Ectodermal cell (in vitro differentiated cells): ENCODE results near the gene MYLK4.

ENCODE experiments used
- H3K27ac ChIP-seq: 2 replicates; pipeline ENCODE4 v1.7.0; 2013; ENCODE audit warnings: mild to moderate bottlenecking, low read depth, low read length; ENCODE audit not compliant: insufficient read depth, poor library complexity, severe bottlenecking
- H3K27me3 ChIP-seq: 2 replicates; pipeline ENCODE4 v1.7.0; 2013; ENCODE audit warnings: mild to moderate bottlenecking, low read length; ENCODE audit not compliant: insufficient read depth, control insufficient read depth, poor library complexity, severe bottlenecking
- H3K36me3 ChIP-seq: one replicate; pipeline ENCODE4 v1.7.0; 2013; ENCODE audit warnings: low read length; ENCODE audit not compliant: control insufficient read depth, insufficient read depth
- H3K4me1 ChIP-seq: one replicate; pipeline ENCODE4 v1.7.0; 2013; ENCODE audit warnings: low read length; ENCODE audit not compliant: control insufficient read depth, insufficient read depth
- H3K4me3 ChIP-seq: 2 replicates; pipeline ENCODE4 v1.7.0; 2013; ENCODE audit warnings: low read depth, low read length, control low read depth; ENCODE audit not compliant: insufficient read depth
- H3K9me3 ChIP-seq: 2 replicates; pipeline ENCODE4 v1.7.0; 2013; ENCODE audit warnings: mild to moderate bottlenecking, low read length, moderate library complexity; ENCODE audit not compliant: control insufficient read depth
- WGBS, 2 experiments: methylation state at CpG; one replicate each; pipeline ENCODE4 v1.1.7; 2013; ENCODE audit warnings: missing lambda C conversion rate in 2 of 2; 5-methylcytosine and 5-hydroxymethylcytosine counted together

MYLK4 gene

GRCh38 chr6:2653369-2654032, 97.2 kb downstream of the MYLK4 start:
- H3K36me3 ChIP-seq: no peaks in the 10 kb centered on the region
- H3K4me1 ChIP-seq: no peaks in the 10 kb centered on the region
- H3K27ac ChIP-seq: no peak overlapping the region
- no peak overlapping the region for H3K4me3 ChIP-seq
- H3K27me3 ChIP-seq: no peaks in the 10 kb centered on the region
- H3K9me3 ChIP-seq: no peaks in the 10 kb centered on the region
- WGBS, 2 experiments: 100% methylated on average over 1 of the region's 1 CpG

DNA sequence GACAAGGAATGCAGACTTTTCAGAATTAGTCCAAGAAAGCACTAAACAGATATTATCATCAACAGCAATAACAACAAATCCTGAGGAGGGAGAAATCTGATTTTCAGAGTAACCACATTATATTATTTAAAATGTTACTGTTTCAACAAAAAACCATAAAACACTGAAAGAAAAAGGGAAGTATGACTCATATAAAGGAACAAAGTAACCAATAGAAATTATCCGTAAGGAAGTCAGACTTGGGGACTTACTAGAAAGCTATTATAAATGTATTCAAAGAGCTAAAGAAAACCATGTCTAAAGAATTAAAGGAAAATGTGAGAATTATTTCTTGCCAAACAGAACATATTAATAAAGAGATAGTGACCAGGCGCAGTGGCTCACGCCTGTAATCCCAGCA, 98.1 kb downstream of the MYLK4 start:
- H3K27me3 ChIP-seq: no peaks in the 10 kb centered on the region
- H3K4me1 ChIP-seq: no peaks in the 10 kb centered on the region
- H3K27ac ChIP-seq: no peak overlapping the region
- no peak overlapping the region for H3K4me3 ChIP-seq
- WGBS, 2 experiments: 43 to 85% methylated on average over 2 of the region's 3 CpGs
- H3K9me3 ChIP-seq: no peaks in the 10 kb centered on the region
- no peaks in the 10 kb centered on the region for H3K36me3 ChIP-seq

GRCh38 chr6:2651961-2652360, 98.8 kb downstream of the MYLK4 start:
- no peaks in the 10 kb centered on the region for H3K36me3 ChIP-seq
- H3K4me3 ChIP-seq: no peak overlapping the region
- no peaks in the 10 kb centered on the region for H3K4me1 ChIP-seq
- no peaks in the 10 kb centered on the region for H3K27me3 ChIP-seq
- 96 to 98% methylated on average over 3 of the region's 3 CpGs for WGBS, 2 experiments
- no peaks in the 10 kb centered on the region for H3K9me3 ChIP-seq
- no peak overlapping the region for H3K27ac ChIP-seq

DNA sequence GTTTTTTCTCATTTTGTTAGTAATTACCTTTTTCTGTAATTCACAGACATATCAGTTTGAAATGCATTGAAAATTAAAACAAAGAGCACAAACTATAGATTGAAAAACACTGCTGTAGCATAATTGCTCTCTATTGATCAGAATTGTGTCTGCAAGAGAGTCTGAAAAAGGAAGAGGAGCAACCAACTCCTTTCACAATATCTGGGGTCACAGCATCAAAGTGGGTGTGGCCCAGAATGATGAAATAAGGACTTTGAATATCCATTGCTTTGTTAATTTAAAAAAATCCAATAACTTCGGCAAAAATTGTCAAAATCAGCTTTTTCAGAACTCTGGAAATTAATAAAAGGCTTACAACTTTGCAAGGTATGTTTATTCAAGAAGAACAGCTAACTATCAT, 99.2 kb downstream of the MYLK4 start:
- Histone ChIP-seq H3K9me3 (no peaks in the 10 kb centered on the region), H3K27ac (no peak overlapping the region), H3K4me1 (no peaks in the 10 kb centered on the region), H3K27me3 (no peaks in the 10 kb centered on the region), H3K36me3 (no peaks in the 10 kb centered on the region), H3K4me3 (no peak overlapping the region)
- WGBS, 2 experiments: 95 to 100% methylated on average over 1 of the region's 1 CpG

GRCh38 chr6:2646346-2646745, 104.4 kb downstream of the MYLK4 start:
- 92 to 93% methylated on average over 3 of the region's 3 CpGs for WGBS, 2 experiments

GRCh38 chr6:2643935-2644539, 106.7 kb downstream of the MYLK4 start:
- H3K9me3 ChIP-seq: no peaks in the 10 kb centered on the region
- no peak overlapping the region for H3K4me3 ChIP-seq
- H3K27me3 ChIP-seq: no peaks in the 10 kb centered on the region
- no peaks in the 10 kb centered on the region for H3K36me3 ChIP-seq
- 88 to 95% methylated on average over 5 of the region's 5 CpGs for WGBS, 2 experiments
- H3K27ac ChIP-seq: no peak overlapping the region
- H3K4me1 ChIP-seq: peaks cover 4% of the 10 kb centered on the region

More at GRCh38 chr6:2646346-2646745, 104.4 kb downstream of the MYLK4 start:
- H3K4me1 ChIP-seq: no peaks in the 10 kb centered on the region
- no peak overlapping the region for H3K4me3 ChIP-seq
- no peaks in the 10 kb centered on the region for H3K9me3 ChIP-seq
- H3K27me3 ChIP-seq: no peaks in the 10 kb centered on the region
- no peaks in the 10 kb centered on the region for H3K36me3 ChIP-seq
- H3K27ac ChIP-seq: no peak overlapping the region

DNA sequence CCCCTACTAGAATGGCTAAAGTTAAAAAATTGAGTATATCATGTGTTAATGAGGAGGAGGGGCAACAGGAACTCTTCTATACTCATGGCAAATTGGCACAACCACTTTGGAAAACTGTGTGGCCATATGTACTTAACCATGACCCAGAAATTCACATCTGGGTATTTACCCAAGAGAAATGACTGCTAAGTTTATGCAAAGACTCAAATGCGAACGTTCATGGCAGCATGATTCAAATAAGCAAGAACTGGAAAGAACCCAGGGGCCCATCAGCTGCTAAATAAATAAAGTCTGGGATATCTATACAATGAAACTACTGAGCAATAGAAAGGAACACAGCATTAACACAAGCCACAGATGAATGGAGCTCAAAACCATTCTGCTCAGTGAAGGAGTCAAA, 107.6 kb downstream of the MYLK4 start:
- no peaks in the 10 kb centered on the region for H3K9me3 ChIP-seq
- 83 to 90% methylated on average over 2 of the region's 2 CpGs for WGBS, 2 experiments
- H3K36me3 ChIP-seq: no peaks in the 10 kb centered on the region
- peaks cover 4% of the 10 kb centered on the region for H3K4me1 ChIP-seq
- H3K27ac ChIP-seq: no peak overlapping the region
- no peak overlapping the region for H3K4me3 ChIP-seq
- no peaks in the 10 kb centered on the region for H3K27me3 ChIP-seq

DNA sequence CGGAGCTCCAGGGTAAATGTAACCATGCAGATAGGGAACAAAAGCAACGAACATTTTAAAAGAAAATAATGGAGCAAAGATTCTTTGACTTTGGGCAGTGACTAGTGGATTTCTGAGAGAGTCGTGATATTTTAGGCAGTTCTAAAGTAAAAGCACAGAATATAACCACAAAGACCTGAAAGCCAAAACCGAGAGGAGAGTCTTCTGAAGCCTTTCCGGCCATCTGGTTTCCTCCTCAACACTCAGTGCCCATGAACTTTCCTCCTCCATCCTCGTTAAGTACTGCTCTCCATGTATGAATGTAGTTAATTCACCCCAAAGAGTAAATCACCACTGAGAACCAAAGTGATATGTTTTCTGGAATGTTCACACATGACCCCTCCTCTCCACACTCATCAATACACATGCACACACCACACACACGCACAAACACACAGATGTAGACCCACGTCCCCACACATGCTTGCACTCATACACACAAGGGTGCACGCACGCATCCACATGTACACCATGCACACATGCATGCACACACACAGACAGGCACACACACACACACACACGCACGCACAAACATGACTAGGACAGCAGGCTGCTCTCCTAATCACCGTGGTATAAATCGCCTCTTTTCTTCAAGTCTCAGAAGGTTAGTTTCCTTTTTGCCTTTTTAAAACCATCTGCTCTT, 109.5 kb downstream of the MYLK4 start:
- no peak overlapping the region for H3K27ac ChIP-seq
- 88 to 92% methylated on average over 14 of the region's 14 CpGs for WGBS, 2 experiments
- no peaks in the 10 kb centered on the region for H3K36me3 ChIP-seq
- H3K9me3 ChIP-seq: no peaks in the 10 kb centered on the region
- H3K4me3 ChIP-seq: no peak overlapping the region
- H3K4me1 ChIP-seq: peaks cover 4% of the 10 kb centered on the region
- no peaks in the 10 kb centered on the region for H3K27me3 ChIP-seq

- H3K4me3 ChIP-seq: no peak overlapping the region
- H3K4me1 ChIP-seq: peaks cover 4% of the 10 kb centered on the region
- H3K9me3 ChIP-seq: no peaks in the 10 kb centered on the region
- WGBS, 2 experiments: 43 to 45% methylated on average over 4 of the region's 4 CpGs
- H3K27me3 ChIP-seq: no peaks in the 10 kb centered on the region
- no peaks in the 10 kb centered on the region for H3K36me3 ChIP-seq
- no peak overlapping the region for H3K27ac ChIP-seq
Observed at GRCh38 chr6:2640551-2640950, 110.2 kb downstream of the MYLK4 start.

DNA sequence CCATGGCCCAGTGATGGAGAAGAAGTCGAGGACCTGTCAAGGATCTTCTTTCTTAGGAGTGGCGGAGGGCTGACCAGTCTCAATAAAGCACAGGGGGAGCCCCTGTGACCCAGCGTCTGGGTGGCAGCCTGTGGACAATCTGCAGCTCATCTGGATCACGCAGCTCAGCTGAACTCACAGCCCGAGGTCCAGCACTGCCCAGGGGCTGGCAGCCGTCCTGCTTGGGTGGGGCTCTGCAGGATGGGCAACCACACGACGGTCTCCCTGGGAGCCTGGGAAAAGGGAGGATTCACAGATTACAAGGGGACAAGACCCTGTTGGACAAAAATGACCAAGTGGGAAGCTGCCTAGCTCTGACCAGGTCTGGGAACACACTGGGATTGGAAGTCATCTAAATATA, 110.8 kb downstream of the MYLK4 start:
- H3K4me3 ChIP-seq: no peak overlapping the region
- no peaks in the 10 kb centered on the region for H3K9me3 ChIP-seq
- H3K27ac ChIP-seq: no peak overlapping the region
- WGBS, 2 experiments: 91 to 92% methylated on average over 8 of the region's 8 CpGs
- H3K36me3 ChIP-seq: no peaks in the 10 kb centered on the region
- peaks cover 2% of the 10 kb centered on the region for H3K27me3 ChIP-seq
- H3K4me1 ChIP-seq: peaks cover 4% of the 10 kb centered on the region
